Spleen (tissue), 11 donors: ENCODE measurements around the gene SLC7A6. TPM values are rescaled to one million over a fixed set of nuclear protein-coding genes. Genes with fewer than 3 reads are reported as not detected.

ENCODE experiments used
- DNase-seq: peaks from one replicate; pipeline ENCODE4 v3.0.0-alpha.2; 2020
- H3K27ac ChIP-seq, 8 donors: fragments of 200-600 bp; sonication (generic) in 7 of 8; 1 replicate in 4 of 8; 2 replicates in 4 of 8; pipeline versions ENCODE4 v1.5.0 to v1.8.0; 2016 to 2021; ENCODE audit warnings: inconsistent platforms in 4 of 8, mild to moderate bottlenecking in 4 of 8, moderate library complexity in 1 of 8
- H3K27me3 ChIP-seq, 7 donors: fragments of 200-600 bp; sonication (generic) in 6 of 7; replicated peaks in 1 of 7; 1 replicate in 4 of 7; 2 replicates in 3 of 7; pipeline versions ENCODE4 v1.5.0 to v1.8.0; 2016 to 2021; ENCODE audit warnings: inconsistent platforms in 3 of 7, mild to moderate bottlenecking in 1 of 7
- H3K36me3 ChIP-seq, 6 donors: fragments of 200-600 bp; sonication (generic) in 5 of 6; 1 replicate in 4 of 6; 2 replicates in 2 of 6; pipeline versions ENCODE4 v1.5.0 to v1.8.0; 2016 to 2021; ENCODE audit warnings: inconsistent platforms in 2 of 6
- H3K4me1 ChIP-seq, 6 donors: fragments of 200-600 bp; sonication (generic) in 5 of 6; 1 replicate in 3 of 6; 2 replicates in 3 of 6; pipeline versions ENCODE4 v1.5.0 to v1.8.0; 2016 to 2021; ENCODE audit warnings: inconsistent platforms in 3 of 6
- H3K4me3 ChIP-seq, 8 donors: fragments of 200-600 bp; sonication (generic) in 7 of 8; 1 replicate in 4 of 8; 2 replicates in 4 of 8; pipeline versions ENCODE4 v1.5.0 to v1.8.0; 2016 to 2021; ENCODE audit warnings: inconsistent platforms in 4 of 8, mild to moderate bottlenecking in 4 of 8, moderate library complexity in 2 of 8
- H3K9me3 ChIP-seq, 8 donors: fragments of 200-600 bp; sonication (generic) in 7 of 8; 1 replicate in 4 of 8; 2 replicates in 4 of 8; pipeline versions ENCODE4 v1.5.0 to v1.8.0; 2016 to 2021; ENCODE audit warnings: inconsistent platforms in 4 of 8
- CTCF ChIP-seq, 11 experiments: fragments of 200-600 bp in 7 of 11; fragments of 450-650 bp in 4 of 11; sonication (generic) in 4 of 11; IDR thresholded peaks in 8 of 11; conservative IDR thresholded peaks in 3 of 11; 1 replicate in 7 of 11; 2 replicates in 4 of 11; pipeline versions ENCODE4 v1.4.0 to v1.8.0; 2016 to 2021; ENCODE audit warnings: antibody characterized with exemption in 11 of 11, inconsistent platforms in 4 of 11, mild to moderate bottlenecking in 1 of 11
- POLR2A ChIP-seq, 3 donors: fragments of 450-650 bp; IDR thresholded peaks; one replicate each; pipeline ENCODE4 v1.5.1; 2017; ENCODE audit warnings: antibody characterized with exemption in 3 of 3, mild to moderate bottlenecking in 1 of 3
- POLR2AphosphoS5 ChIP-seq, 3 donors: sonication (generic); formaldehyde crosslinking; IDR thresholded peaks; one replicate each; pipeline ENCODE4 v1.5.1; 2017; ENCODE audit warnings: antibody characterized with exemption in 3 of 3
- WGBS, 5 donors: extraction: QIAGEN DNeasy Blood & Tissue Kit in 3 of 5; methylation state at CpG; one replicate each; pipeline versions ENCODE4 v1.1.5 to v1.1.7; 2013 to 2018; 5-methylcytosine and 5-hydroxymethylcytosine counted together
- intact Hi-C: fragments of 100-400 bp; cut with DNase I; formaldehyde crosslinking; loops from one replicate; pipeline ENCODE4 v1.15.0; 2023; ENCODE audit warnings: low total_unique reads
- polyA plus RNA-seq, 3 donors: library from polyadenylated mRNA; stranded (reverse); fragments of 200-250 nt; gene quantifications; one replicate each; pipeline ENCODE4 v1.2.1, GENCODE V29; 2013
- total RNA-seq, 7 donors: library from RNA; depleted of rRNA in 3 of 7; stranded (reverse); fragments of >200 nt in 3 of 7; fragmentation: NEBNext Ultra II Directional in 4 of 7; extraction: Animal tissue kit (Norgen Biotek cat#: 25700) in 4 of 7; gene quantifications; one replicate each; pipeline versions ENCODE4 v1.1.0 to v1.2.1, GENCODE V29; 2016 to 2021
- donor health status: healthy with polysubstance abuse.
- donor health status: DM: no; HTN: no; CAD: no; lungs with moderate emphysema.
- donor health status: DM: no; HTN: no; CAD: no.
- donor health status: Bipolar disorder and iron deficiency.
- donor health status: healthy.
- donor health status: DM: no; HTN: no; CAD: no.
- donor health status: DM: yes; HTN: yes; CAD: no.

SLC7A6 gene
- total and polyA plus RNA-seq, 10 donors: 9.8 to 62.8 (median 46.1) TPM

- peaks cover 0 to 29% (median 13%) of the 10 kb centered on the region in 6 donors for H3K36me3 ChIP-seq
- H3K27ac ChIP-seq: peak overlapping the region in 2 of 8 donors; percentile 18 to 36
- H3K27me3 ChIP-seq: peaks cover 0 to 20% (median 0%) of the 10 kb centered on the region in 7 donors
- intact Hi-C loops: no loop called here
- 65 to 72% (median 67%) methylated on average over 12 to 13 of the region's 13 CpGs for WGBS, 5 donors
- no peak overlapping the region for H3K4me3 ChIP-seq
- DNase-seq: no peak
- no peaks in the 10 kb centered on the region for H3K9me3 ChIP-seq
- peaks cover 18 to 58% (median 36%) of the 10 kb centered on the region in 6 donors for H3K4me1 ChIP-seq
- no peak for TF ChIP-seq CTCF (IDR thresholded peaks at IDR 0.05 in 8 of 11, conservative IDR thresholded peaks at IDR 0.05 in 3 of 11)
- TF ChIP-seq POLR2AphosphoS5 (IDR thresholded peaks at IDR 0.05): peak in 1 of 3 donors; percentile 4
Observed at GRCh38 chr16:68234188-68235107, 29.9 kb upstream of the SLC7A6 start.

- Histone ChIP-seq H3K27ac (peak overlapping the region in 3 of 8 donors; percentile 78 to 89 (median 83)), H3K4me3 (peak overlapping the region in 7 of 8 donors; percentile 61 to 86 (median 65)), H3K4me1 (peaks cover 25 to 63% (median 45%) of the 10 kb centered on the region in 6 donors), H3K27me3 (peaks cover 0 to 20% (median 0%) of the 10 kb centered on the region in 7 donors), H3K36me3 (peaks cover 0 to 22% (median 7%) of the 10 kb centered on the region in 6 donors), H3K9me3 (no peaks in the 10 kb centered on the region)
- TF ChIP-seq CTCF (IDR thresholded peaks at IDR 0.05 in 8 of 11, conservative IDR thresholded peaks at IDR 0.05 in 3 of 11) (no peak), POLR2AphosphoS5 (IDR thresholded peaks at IDR 0.05) (peak in 1 of 3 donors; percentile 47)
- no peak for DNase-seq
- WGBS, 5 donors: 52 to 75% (median 66%) methylated on average over 48 to 73 of the region's 73 CpGs
- intact Hi-C loops: no loop called here
Observed at GRCh38 chr16:68235108-68235886, 29.0 kb upstream of the SLC7A6 start.

GRCh38 chr16:68235887-68236136 is 28.5 kb upstream of the SLC7A6 start, which contains the start of gene ESRP2:
Gene ESRP2 (minus strand): TSS chr16:68236127. CDS start chr16:68236045, 82 bp downstream.
- Histone ChIP-seq H3K9me3 (no peaks in the 10 kb centered on the region), H3K36me3 (peaks cover 0 to 17% (median 3%) of the 10 kb centered on the region in 6 donors), H3K27ac (peak within 1 kb of the TSS in 6 of 8 donors; percentile 78 to 89 (median 84)), H3K4me3 (peak within 1 kb of the TSS; percentile 51 to 86 (median 64)), H3K27me3 (peaks cover 0 to 20% (median 0%) of the 10 kb centered on the region in 7 donors), H3K4me1 (peaks cover 26 to 67% (median 48%) of the 10 kb centered on the region in 6 donors)
- no peak for DNase-seq
- intact Hi-C loops: no loop called here
- 7 to 10% (median 8%) methylated on average over 3 to 36 of the region's 36 CpGs; no CpG with 5 or more reads in 1 of the 5 donors for WGBS, 5 donors
- TF ChIP-seq POLR2AphosphoS5 (IDR thresholded peaks at IDR 0.05) (no peak), POLR2A (IDR thresholded peaks at IDR 0.05) (no peak), CTCF (IDR thresholded peaks at IDR 0.05 in 8 of 11, conservative IDR thresholded peaks at IDR 0.05 in 3 of 11) (no peak)
